Activated gamma-delta T cell (primary cell): ENCODE measurements around the gene CRYZL1.
A peak's percentile ranks its signal among the peaks of the same experiment; 100 is the strongest.
"Not testable (repeated sequence)": the region's sequence is repeated elsewhere in the genome, so short reads cannot be mapped to it uniquely, and the experiment has no call there.

Source experiments
- DNase-seq: peaks from one replicate; lab custom pipeline; 2025; lab: John Stamatoyannopoulos, UW
- total RNA-seq, 2 donors: gene quantifications; one replicate each; lab custom pipeline; 2026; lab: John Stamatoyannopoulos, UW

Gene CRYZL1
- total RNA-seq: 42.1 to 59.5 reads per million in 2 donors

DNA sequence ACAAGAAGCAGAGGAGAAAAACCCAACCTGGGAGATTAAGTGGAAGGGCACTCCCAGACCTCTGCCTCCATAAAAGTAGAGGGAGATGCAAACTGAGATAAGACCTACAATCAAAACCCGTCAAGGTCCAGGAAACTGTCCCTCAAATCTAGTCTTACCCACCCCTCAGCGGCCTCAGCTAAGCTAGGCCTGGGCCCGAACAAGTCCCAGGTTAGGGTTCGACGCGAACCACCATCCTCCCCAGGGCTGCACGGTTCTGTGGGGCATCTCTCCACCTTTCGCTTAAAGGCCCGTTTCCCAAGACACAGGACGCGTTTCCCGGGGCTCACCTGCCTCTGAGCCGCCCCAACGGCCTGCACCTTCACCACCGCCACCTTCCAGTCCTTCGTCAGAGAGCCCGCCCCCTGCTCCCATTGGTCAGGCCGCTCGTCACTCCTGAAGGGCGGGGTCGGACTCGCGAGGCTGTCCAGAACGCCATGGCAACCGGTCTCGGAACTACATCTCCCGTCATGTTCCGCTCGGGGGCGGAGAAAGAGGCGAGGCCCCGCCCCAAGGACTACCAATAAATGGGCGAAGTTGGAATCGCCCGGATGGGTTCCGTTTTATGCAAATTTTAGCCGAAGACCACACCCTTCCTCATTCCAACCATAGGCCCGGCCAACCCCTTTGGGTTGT, at the start of gene CRYZL1:
Gene CRYZL1 (minus strand): TSS at position 390 of the 675 bp plus-strand sequence. CDS start 10,190 bp downstream, outside the sequence.
- peak; percentile 96 for DNase-seq

DNA sequence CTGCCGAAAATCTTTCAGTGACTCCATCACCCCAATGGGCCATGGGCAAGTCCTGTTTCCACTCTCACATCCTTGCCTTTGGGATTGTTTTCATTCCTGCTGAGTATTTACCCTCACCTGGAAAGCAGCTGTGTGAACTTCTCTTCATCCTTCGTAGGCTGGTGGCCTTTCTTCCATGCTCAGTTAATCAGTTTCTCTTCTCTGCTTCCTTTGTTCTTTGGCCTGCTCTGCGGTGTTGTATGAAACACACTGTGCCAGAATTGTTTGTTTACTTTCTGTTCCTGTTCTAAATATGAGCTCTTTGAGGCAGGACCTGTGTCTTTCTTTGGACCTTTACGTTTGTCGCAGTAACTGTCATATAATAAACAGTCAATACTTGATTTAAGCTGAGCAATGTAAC, 49.3 kb upstream of the CRYZL1 start:
- no peak for DNase-seq

GRCh38 chr21:33688353-33688752, 46.8 kb upstream of the CRYZL1 start:
- no peak for DNase-seq

GRCh38 chr21:33687634-33688033, 46.1 kb upstream of the CRYZL1 start:
- DNase-seq: no peak

- no peak for DNase-seq
Observed at GRCh38 chr21:33686386-33686785, 44.8 kb upstream of the CRYZL1 start.

- no peak for DNase-seq
Observed at GRCh38 chr21:33685613-33686197, 44.2 kb upstream of the CRYZL1 start.

- DNase-seq: no peak
Observed at GRCh38 chr21:33684923-33685560, 43.5 kb upstream of the CRYZL1 start.

GRCh38 chr21:33684068-33684467, 42.5 kb upstream of the CRYZL1 start:
- DNase-seq: no peak

DNA sequence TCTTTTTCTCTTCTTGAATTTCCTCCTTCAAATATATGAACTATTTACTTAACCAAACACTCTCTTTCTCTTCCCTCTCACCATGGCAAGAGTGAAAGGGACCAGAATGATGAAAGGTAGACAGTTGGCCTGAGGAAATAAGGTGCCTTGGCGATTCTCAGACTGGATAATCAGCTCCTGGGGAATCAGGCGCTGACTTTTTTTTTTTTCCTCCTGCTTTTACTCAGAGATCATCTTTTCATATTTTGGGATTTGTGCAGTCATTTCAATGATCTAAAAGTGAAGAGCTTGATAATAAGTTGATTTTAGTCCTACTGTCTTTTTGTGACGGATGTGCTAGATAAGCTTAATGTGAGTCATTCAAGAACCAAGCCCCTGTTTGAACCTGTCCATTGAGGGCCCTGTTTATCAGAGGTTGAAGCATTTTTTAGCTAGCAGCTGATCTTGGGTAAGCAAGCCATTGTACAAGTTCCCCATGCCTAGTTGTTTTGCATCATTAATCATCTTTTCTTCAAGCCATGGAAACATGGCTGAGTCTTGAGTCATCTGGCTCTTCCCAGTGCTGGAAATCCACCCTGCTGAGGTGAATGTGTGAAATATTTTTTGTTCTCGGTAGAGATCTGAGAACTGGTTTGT, 41.6 kb upstream of the CRYZL1 start:
- DNase-seq: no peak

DNA sequence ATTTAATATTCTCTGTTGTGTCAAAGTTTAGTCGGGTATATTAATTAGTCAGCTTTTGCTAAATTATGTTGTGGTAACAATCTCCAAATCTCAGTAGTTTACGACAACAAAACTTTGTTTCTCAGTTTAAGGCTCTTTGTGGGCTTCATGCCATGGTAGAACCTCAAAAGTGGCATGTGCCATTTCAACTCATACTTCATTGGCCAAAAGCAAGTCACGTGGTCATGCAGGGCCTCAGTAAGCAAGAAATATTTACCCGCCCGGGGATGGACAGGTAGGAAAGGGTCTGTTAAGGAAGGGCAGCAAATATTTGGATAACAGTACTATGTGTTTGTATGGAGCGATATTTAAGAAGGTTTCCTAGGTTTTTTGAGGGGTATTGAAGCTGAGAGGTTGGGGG, 39.3 kb upstream of the CRYZL1 start:
- no peak for DNase-seq

- DNase-seq: no peak
Observed at GRCh38 chr21:33677450-33677849, 35.9 kb upstream of the CRYZL1 start.

GRCh38 chr21:33676666-33677065, 35.1 kb upstream of the CRYZL1 start:
- DNase-seq: not testable (repeated sequence)

DNA sequence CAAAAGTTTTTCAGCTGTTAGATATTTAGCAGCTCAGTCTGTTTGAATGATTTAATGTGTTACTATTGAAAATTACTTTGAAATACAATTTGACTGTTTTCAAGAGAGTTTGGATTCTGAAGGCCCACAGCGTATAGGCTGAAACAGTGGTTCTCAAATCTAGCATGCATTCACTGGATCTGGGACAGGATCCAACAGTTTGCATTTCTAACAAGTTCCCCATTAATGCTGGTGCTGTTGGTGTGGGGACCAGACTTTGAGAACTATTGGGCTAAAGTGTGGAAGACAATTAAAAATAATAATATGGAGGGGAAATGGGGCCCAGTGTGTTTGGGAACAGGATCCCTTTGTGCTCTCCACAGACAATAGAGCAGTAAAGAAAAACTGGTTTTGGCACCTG, 32.7 kb upstream of the CRYZL1 start:
- no peak for DNase-seq

GRCh38 chr21:33673473-33673872, 31.9 kb upstream of the CRYZL1 start:
- no peak for DNase-seq

DNA sequence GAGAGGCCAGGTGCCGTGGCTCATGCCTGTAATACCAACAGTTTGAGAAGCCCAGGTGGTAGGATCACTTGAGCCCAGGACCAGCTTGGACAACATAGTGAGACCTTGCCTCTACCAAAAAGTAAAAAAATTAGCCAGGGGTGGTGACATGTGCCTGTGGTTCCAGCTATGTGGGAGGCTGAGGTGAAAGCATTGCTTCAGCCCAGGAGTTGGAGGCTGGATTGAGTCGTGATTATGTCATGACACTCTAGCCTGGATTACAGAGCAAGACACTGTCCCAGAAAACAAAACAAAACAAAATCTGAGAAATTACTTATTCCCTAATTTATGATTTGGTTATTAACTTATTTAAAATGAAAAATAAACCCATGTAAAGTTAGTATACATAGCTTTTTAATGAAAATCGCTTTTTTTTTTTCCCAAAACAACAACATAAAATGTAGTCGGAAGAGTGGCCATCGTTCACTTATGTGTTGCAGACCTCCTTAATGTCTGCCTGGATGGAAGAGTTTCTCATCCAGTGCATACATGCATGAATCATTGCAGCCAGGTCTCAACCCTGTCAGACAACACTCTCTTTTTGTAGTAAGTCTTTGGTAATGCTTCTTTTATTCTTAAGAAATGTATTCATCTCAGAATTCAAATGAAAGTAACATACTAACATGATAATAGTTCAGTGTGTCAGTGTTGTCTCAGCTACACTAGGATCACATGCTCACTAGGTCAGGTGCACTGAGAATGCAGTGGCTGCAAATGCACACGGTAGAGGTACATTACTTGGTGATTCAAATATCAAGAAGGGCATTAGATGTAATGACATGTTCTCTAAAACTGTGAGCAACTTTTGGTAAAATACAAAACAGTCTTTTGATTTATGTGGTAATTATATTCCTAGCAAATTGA, 28.8 kb upstream of the CRYZL1 start:
- no peak for DNase-seq

DNA sequence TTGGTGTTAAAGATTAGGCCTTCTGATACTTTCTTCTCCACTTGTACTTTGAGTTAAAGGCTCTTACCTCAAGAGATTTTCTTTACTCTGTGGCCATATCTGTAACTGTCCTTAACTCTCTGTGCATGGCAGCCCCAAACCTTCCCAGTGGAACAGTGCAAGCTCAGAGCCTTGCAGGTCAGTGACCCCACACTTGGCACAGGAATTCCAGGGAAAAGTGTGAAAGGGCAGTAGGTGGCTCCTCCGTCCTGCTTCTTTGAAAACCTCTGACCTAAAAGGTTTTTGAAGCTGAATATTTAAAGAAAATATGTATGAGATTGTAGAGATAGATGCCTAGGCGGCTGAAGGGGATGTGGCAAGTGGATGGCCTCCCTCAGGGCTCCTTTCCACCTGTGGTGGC, 27.1 kb upstream of the CRYZL1 start:
- DNase-seq: no peak

DNA sequence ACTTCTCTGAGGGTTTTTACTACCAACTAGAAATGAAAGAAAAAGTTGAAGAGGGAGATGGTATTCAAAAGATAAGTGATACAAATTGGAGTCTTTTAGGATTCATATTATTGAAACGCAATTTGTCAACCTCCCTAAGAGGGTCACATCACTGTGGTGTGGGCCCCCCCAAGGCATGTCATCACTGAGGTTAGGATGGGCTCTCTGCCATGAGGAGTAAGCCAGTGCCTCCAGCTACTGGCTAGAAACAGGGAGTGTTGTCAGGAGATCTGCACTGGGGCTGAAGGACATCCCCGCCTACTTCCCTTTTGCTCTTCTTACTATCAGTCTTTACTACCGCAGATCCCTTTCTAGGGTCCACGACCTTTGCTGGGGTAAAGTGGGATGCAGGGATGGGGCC, 26.6 kb upstream of the CRYZL1 start:
- no peak for DNase-seq

- DNase-seq: no peak
Observed at GRCh38 chr21:33667636-33668035, 26.1 kb upstream of the CRYZL1 start.

DNA sequence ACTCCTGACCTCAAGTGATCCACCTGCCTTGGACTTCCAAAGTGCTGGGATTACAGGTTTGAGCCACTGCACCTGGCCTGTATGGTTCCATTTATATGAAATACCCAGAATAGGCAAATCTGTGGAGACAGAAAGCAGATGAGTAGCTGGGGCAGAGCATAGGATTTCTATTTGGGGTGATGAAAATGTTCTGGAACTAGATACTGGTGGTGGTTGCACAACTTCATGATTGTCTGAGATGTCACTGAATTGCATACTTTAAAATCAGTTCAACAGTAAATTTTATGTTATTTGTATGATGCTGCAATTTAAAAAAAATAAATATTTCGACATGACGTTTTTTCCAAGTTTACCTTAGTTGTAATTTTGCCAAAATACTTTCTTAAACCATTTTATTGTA, 24.6 kb upstream of the CRYZL1 start:
- no peak for DNase-seq

GRCh38 chr21:33664135-33664534, 22.6 kb upstream of the CRYZL1 start:
- no peak for DNase-seq

GRCh38 chr21:33663241-33663640, 21.7 kb upstream of the CRYZL1 start:
- DNase-seq: no peak

- no peak for DNase-seq
Observed at GRCh38 chr21:33662046-33662445, 20.5 kb upstream of the CRYZL1 start.
